SK-N-DZ (cell line): Measurements from ENCODE around the gene SPATA31D4.

Experiments
- DNase-seq: peaks from one replicate; pipeline ENCODE4 v3.0.0-alpha.2; 2015; ENCODE audit warnings: low spot score
- small RNA-seq, 2 experiments: library from RNA; depleted of rRNA; stranded (forward); fragments of <200 nt; gene quantifications; one replicate each; pipeline ENCODE3, GENCODE V24; 2014

The SPATA31D4 gene

DNA sequence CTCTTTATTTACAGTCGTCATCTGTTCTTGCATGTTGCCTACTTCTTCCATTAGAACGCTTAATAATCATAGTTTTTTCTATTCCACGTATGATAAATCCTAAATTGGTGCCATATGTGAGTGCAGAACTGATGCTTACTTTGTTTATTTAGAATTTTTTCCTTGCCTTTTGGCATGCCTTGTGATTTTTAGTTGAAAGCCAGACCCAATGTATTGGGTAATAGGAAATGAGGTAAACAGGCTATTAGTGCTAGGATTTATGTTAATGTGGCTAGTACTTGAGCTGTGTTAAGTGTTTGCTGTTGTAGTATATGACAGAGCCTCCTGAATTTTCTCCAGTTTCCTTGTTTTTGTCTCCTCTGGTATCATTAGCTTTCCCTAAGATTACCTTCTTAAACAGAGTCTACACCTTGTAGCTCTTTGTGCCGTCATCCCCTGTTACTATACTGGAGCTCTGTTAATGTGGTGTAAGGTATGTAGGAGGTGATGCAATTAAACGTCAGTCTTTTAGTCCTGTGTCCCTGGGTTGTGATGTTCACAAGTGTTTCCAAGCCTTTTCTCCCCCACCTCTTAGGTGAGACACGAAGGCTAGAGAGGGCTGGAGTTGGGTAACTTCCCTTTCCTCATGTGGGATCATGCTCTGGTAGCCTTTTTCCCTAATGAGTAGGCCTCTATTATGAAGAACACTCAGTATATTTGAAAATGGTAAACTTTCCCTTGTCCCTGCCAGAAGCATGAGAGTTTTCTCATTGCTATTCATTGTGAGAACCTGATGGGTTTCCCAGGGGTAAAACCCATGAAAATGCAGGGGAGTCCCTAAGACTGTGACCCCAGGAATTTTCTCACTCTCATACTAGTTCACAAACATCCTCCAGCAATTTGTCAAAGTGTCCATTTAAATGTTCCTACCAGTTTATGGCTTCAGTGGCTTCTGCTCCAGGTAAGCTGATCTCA lies 36.3 kb downstream of the SPATA31D4 start:
- DNase-seq = no peak

- DNase-seq = no peak
Measured at GRCh38 chr9:81968026-81968425, 39.8 kb downstream of the SPATA31D4 start.

GRCh38 chr9:81969971-81970370 lies 41.7 kb downstream of the SPATA31D4 start:
- no peak for DNase-seq

GRCh38 chr9:81971727-81972126 lies 43.5 kb downstream of the SPATA31D4 start:
- no peak for DNase-seq

DNA sequence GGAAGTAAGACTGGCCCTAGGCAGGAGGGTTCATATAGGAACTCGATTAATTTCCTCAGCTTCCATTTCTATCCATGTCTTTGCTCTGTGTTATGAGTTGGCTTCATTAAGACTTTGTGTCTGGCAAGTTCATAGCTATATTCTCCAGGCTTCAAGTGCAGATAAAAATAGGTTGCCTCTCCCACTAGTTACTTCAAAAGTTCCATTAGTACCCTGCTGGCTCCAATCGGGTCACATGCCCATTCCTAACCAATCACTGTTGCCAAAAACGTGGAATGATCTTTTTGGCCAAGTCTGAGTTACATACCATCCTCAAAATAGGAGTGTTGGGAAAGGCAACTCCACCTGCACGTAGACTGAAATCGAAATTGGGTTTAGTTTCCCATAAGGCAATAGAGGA lies 46.5 kb downstream of the SPATA31D4 start:
- DNase-seq = no peak

- no peak for DNase-seq
Measured at GRCh38 chr9:81976351-81976750, 48.1 kb downstream of the SPATA31D4 start.

- no peak for DNase-seq
Measured at GRCh38 chr9:81979196-81979595, 51.0 kb downstream of the SPATA31D4 start.

- no peak for DNase-seq
Measured at GRCh38 chr9:81980568-81980967, 52.3 kb downstream of the SPATA31D4 start.

- no peak for DNase-seq
Measured at GRCh38 chr9:81981883-81982282, 53.7 kb downstream of the SPATA31D4 start.

Small RNAs within 50 kb of the gene (small RNA-seq; reads per million reads assigned to genes)
- gene RF00189 (0 to 0.55 reads per million in 2 experiments), gene RNA5SP287 (0 reads per million in 2 experiments)
